ENCODE data around the gene EP400. TPM values are rescaled to one million over a fixed set of nuclear protein-coding genes. Genes with fewer than 3 reads are reported as not detected.

The EP400 gene
- total and polyA plus RNA-seq, 2 of the 4 experiments (the other 2 are of a cell fraction): 4.3 to 11.4 TPM

DNA sequence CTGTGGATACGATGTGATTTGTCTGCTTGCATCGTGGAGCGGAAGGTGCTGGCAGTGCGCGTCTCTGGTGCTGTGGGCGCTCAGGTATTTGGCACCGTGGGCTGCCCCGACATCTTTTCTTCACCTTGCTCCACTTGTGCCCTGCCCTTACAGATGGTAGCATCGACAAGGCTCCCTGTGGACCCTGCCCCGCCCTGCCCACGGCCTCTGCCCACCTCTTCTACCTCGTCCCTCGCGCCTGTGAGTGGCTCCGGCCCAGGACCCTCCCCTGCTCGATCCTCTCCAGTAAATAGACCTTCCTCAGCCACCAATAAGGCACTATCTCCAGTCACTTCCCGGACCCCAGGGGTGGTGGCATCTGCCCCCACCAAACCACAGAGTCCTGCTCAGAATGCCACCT is 36.6 kb downstream of the EP400 start:
- DNase-seq (no peak), ATAC-seq (ENCODE audit: low read depth) (no peak)
- H3K4me1 ChIP-seq (ENCODE audit: control insufficient read depth, insufficient read depth, low read length): 0 out of 2 replicates have a peak, but pooled peaks cover 2% of the 10 kb centered on the region
- POLR2A ChIA-PET (ENCODE audit: unreplicated experiment): no interaction called here
- no peak overlapping the region for H3K23ac ChIP-seq (ENCODE audit: low read depth, low read length)
- WGBS, 2 experiments (ENCODE audit: extremely low coverage in 2 of 2, insufficient read length in 1 of 2): 95% methylated on average over 12 of the region's 17 CpGs; no CpG with 5 or more reads in 1 of the 2 experiments
- no peak overlapping the region for H3K27ac ChIP-seq (ENCODE audit: insufficient read depth, low read length)
- no peaks in the 10 kb centered on the region for H3K27me3 ChIP-seq (ENCODE audit: control insufficient read depth, insufficient read depth, low read length)
- H3K9me1 ChIP-seq (ENCODE audit: insufficient read depth, low read length): peaks cover 3% of the 10 kb centered on the region; the same call in 1 of the 2 replicates
- H3K18ac ChIP-seq (ENCODE audit: low read depth, low read length): no peak overlapping the region
- no peak overlapping the region for H3K4me3 ChIP-seq (ENCODE audit: insufficient read depth, low read depth, low read length)
- no peak overlapping the region for H2BK15ac ChIP-seq (ENCODE audit: low read depth, low read length)
- no peak overlapping the region for H2AFZ ChIP-seq (replicated peaks; ENCODE audit: low read length, poor library complexity)
- H3K4me2 ChIP-seq (ENCODE audit: low read depth, low read length): no peak overlapping the region
- H4K8ac ChIP-seq (ENCODE audit: low read depth in 2 of 2, low read length in 2 of 2): no peak overlapping the region
- peaks cover 63% of the 10 kb centered on the region for H3K36me3 ChIP-seq (ENCODE audit: control insufficient read depth, insufficient read depth, low read length)
- dilution Hi-C loops (cut with HindIII; ENCODE audit: low sequenced_read_pairs, unreplicated experiment) (no loop called here), in situ Hi-C loops (cut with MboI; ENCODE audit: low sequenced_read_pairs) (no loop called here), intact Hi-C loops (cut with micrococcal nuclease) (no loop called here)
- H2BK5ac ChIP-seq (ENCODE audit: low read depth, low read length, poor library complexity, severe bottlenecking): no peak overlapping the region
- peaks cover 3 to 21% of the 10 kb centered on the region in 2 experiments; a peak in 2 of 4 replicates for H3K79me1 ChIP-seq (ENCODE audit: low read depth in 1 of 2, low read length in 2 of 2)
- no peaks in the 10 kb centered on the region for H3K9me3 ChIP-seq (ENCODE audit: control insufficient read depth, insufficient read depth, low read length)
- no peak overlapping the region for H3K56ac ChIP-seq (ENCODE audit: extremely low read depth, insufficient read depth, low read length)
- CTCF ChIA-PET: no interaction called here
- no peak overlapping the region for H4K91ac ChIP-seq (ENCODE audit: insufficient read depth, low read depth, low read length)
- H3K4ac ChIP-seq (ENCODE audit: low read depth, low read length): no peak overlapping the region
- H3K14ac ChIP-seq (replicated peaks; ENCODE audit: low read depth, low read length): no peak overlapping the region
- no peak overlapping the region for H2AK5ac ChIP-seq (ENCODE audit: low read depth, low read length)
- H2BK20ac ChIP-seq (ENCODE audit: low read depth, low read length): no peak overlapping the region
- TF ChIP-seq RAD21 (IDR thresholded peaks at IDR 0.05; ENCODE audit: low read length) (no peak), MAZ (IDR thresholded peaks at IDR 0.05; ENCODE audit: borderline replicate concordance, low read depth, low read length) (no peak), RFX5 (IDR thresholded peaks at IDR 0.05; ENCODE audit: low read depth, low read length) (no peak), RCOR1 (IDR thresholded peaks at IDR 0.05; ENCODE audit: insufficient replicate concordance, low read length) (no peak), NFE2L2 (IDR thresholded peaks at IDR 0.05; ENCODE audit: low read depth, low read length) (no peak), SMC3 (IDR thresholded peaks at IDR 0.05; ENCODE audit: low read depth, low read length) (no peak), POLR2A (IDR thresholded peaks at IDR 0.05; ENCODE audit: low read depth, low read length) (no peak), BHLHE40 (IDR thresholded peaks at IDR 0.05; ENCODE audit: low read depth, low read length) (no peak)
- TF ChIP-seq, protein P1, sequence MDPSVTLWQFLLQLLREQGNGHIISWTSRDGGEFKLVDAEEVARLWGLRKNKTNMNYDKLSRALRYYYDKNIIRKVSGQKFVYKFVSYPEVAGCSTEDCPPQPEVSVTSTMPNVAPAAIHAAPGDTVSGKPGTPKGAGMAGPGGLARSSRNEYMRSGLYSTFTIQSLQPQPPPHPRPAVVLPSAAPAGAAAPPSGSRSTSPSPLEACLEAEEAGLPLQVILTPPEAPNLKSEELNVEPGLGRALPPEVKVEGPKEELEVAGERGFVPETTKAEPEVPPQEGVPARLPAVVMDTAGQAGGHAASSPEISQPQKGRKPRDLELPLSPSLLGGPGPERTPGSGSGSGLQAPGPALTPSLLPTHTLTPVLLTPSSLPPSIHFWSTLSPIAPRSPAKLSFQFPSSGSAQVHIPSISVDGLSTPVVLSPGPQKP (IDR thresholded peaks at IDR 0.05; ENCODE audit: borderline replicate concordance, low read depth, low read length): no peak
- TF ChIP-seq, protein P2, sequence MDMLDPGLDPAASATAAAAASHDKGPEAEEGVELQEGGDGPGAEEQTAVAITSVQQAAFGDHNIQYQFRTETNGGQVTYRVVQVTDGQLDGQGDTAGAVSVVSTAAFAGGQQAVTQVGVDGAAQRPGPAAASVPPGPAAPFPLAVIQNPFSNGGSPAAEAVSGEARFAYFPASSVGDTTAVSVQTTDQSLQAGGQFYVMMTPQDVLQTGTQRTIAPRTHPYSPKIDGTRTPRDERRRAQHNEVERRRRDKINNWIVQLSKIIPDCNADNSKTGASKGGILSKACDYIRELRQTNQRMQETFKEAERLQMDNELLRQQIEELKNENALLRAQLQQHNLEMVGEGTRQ (IDR thresholded peaks at IDR 0.05; ENCODE audit: low read depth, low read length): no peak
- TF ChIP-seq, protein P3, sequence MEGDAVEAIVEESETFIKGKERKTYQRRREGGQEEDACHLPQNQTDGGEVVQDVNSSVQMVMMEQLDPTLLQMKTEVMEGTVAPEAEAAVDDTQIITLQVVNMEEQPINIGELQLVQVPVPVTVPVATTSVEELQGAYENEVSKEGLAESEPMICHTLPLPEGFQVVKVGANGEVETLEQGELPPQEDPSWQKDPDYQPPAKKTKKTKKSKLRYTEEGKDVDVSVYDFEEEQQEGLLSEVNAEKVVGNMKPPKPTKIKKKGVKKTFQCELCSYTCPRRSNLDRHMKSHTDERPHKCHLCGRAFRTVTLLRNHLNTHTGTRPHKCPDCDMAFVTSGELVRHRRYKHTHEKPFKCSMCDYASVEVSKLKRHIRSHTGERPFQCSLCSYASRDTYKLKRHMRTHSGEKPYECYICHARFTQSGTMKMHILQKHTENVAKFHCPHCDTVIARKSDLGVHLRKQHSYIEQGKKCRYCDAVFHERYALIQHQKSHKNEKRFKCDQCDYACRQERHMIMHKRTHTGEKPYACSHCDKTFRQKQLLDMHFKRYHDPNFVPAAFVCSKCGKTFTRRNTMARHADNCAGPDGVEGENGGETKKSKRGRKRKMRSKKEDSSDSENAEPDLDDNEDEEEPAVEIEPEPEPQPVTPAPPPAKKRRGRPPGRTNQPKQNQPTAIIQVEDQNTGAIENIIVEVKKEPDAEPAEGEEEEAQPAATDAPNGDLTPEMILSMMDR (conservative IDR thresholded peaks at IDR 0.05; ENCODE audit: low read depth, low read length): no peak
- no peak overlapping the region for H3K9ac ChIP-seq (ENCODE audit: low read depth, low read length)
- no peak overlapping the region for H2BK120ac ChIP-seq (ENCODE audit: low read depth, low read length)
- no peak overlapping the region for H2AK9ac ChIP-seq (replicated peaks; ENCODE audit: low read depth, low read length, poor library complexity)
- no peaks in the 10 kb centered on the region for H4K20me1 ChIP-seq (ENCODE audit: insufficient read depth, low read length)
- BruUV-seq (replicated peaks): no TSS peak
- H4K5ac ChIP-seq (ENCODE audit: low read depth, low read length): no peak overlapping the region
